K562 (cell line): ENCODE measurements around the gene HNF4A.

ENCODE experiments used
- HNRNPH1 ChIP-seq: fragments of 200-400 bp; formaldehyde crosslinking; optimal IDR thresholded peaks from 2 replicates; pipeline ENCODE3; 2017; ENCODE audit warnings: low read depth, mild to moderate bottlenecking, low read length, moderate library complexity
- JUNB ChIP-seq: fragments of 450-650 bp; formaldehyde crosslinking; conservative IDR thresholded peaks from 2 replicates; pipeline ENCODE4 v1.4.0; 2020; ENCODE audit warnings: mild to moderate bottlenecking
- MAZ ChIP-seq, 2 experiments: fragments of 450-650 bp in 1 of 2; sonication (generic) in 1 of 2; formaldehyde crosslinking; IDR thresholded peaks in 1 of 2; conservative IDR thresholded peaks in 1 of 2; 2 replicates each; pipeline versions ENCODE4 v1.4.0 to v1.5.0; 2020; ENCODE audit warnings: mild to moderate bottlenecking in 1 of 2, missing genetic modification reagents in 1 of 2
- SNRNP70 ChIP-seq: fragments of 200-400 bp; formaldehyde crosslinking; optimal IDR thresholded peaks from 2 replicates; pipeline ENCODE3; 2017; ENCODE audit warnings: low read depth, low read length
- SP1 ChIP-seq: sonication (generic); formaldehyde crosslinking; IDR thresholded peaks from 2 replicates; pipeline ENCODE4 v1.8.1; 2022; ENCODE audit warnings: mild to moderate bottlenecking, missing genetic modification reagents
- TF ChIP-seq, protein P1 (sequence below), 3 experiments: IDR thresholded peaks in 2 of 3; conservative IDR thresholded peaks in 1 of 3; 2 replicates each; pipeline ENCODE4 v1.5.1; 2011 to 2012; ENCODE audit warnings: low read length in 3 of 3, mild to moderate bottlenecking in 3 of 3, control low read depth in 2 of 3, improper control_type of control experiment in 1 of 3, inconsistent platforms in 1 of 3, low read depth in 1 of 3, mixed read lengths in 1 of 3, moderate library complexity in 1 of 3; ENCODE audit not compliant: insufficient read depth in 2 of 3
- TF ChIP-seq, protein P2 (sequence below): sonication (generic); formaldehyde crosslinking; IDR thresholded peaks from 2 replicates; pipeline ENCODE4 v1.8.0; 2022; ENCODE audit warnings: missing genetic modification reagents, mild to moderate bottlenecking, borderline replicate concordance

- TF ChIP-seq, protein P1, sequence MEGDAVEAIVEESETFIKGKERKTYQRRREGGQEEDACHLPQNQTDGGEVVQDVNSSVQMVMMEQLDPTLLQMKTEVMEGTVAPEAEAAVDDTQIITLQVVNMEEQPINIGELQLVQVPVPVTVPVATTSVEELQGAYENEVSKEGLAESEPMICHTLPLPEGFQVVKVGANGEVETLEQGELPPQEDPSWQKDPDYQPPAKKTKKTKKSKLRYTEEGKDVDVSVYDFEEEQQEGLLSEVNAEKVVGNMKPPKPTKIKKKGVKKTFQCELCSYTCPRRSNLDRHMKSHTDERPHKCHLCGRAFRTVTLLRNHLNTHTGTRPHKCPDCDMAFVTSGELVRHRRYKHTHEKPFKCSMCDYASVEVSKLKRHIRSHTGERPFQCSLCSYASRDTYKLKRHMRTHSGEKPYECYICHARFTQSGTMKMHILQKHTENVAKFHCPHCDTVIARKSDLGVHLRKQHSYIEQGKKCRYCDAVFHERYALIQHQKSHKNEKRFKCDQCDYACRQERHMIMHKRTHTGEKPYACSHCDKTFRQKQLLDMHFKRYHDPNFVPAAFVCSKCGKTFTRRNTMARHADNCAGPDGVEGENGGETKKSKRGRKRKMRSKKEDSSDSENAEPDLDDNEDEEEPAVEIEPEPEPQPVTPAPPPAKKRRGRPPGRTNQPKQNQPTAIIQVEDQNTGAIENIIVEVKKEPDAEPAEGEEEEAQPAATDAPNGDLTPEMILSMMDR (IDR thresholded peaks at IDR 0.05 in 2 of 3, conservative IDR thresholded peaks at IDR 0.05 in 1 of 3; ENCODE audit: insufficient read depth in 2 of 3, low read depth in 1 of 3, low read length in 3 of 3) = no peak
- TF ChIP-seq MAZ (CRISPR knock-in tag; conservative IDR thresholded peaks at IDR 0.05 in 1 of 2, IDR thresholded peaks at IDR 0.05 in 1 of 2) (no peak), SP1 (CRISPR knock-in tag) (no peak), JUNB (CRISPR knock-in tag) (no peak), HNRNPH1 (no peak), SNRNP70 (no peak)
- TF ChIP-seq, protein P2, sequence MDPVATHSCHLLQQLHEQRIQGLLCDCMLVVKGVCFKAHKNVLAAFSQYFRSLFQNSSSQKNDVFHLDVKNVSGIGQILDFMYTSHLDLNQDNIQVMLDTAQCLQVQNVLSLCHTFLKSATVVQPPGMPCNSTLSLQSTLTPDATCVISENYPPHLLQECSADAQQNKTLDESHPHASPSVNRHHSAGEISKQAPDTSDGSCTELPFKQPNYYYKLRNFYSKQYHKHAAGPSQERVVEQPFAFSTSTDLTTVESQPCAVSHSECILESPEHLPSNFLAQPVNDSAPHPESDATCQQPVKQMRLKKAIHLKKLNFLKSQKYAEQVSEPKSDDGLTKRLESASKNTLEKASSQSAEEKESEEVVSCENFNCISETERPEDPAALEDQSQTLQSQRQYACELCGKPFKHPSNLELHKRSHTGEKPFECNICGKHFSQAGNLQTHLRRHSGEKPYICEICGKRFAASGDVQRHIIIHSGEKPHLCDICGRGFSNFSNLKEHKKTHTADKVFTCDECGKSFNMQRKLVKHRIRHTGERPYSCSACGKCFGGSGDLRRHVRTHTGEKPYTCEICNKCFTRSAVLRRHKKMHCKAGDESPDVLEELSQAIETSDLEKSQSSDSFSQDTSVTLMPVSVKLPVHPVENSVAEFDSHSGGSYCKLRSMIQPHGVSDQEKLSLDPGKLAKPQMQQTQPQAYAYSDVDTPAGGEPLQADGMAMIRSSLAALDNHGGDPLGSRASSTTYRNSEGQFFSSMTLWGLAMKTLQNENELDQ (CRISPR knock-in tag) = no peak
Measured at GRCh38 chr20:44367746-44368145, 12.2 kb downstream of the HNF4A start.
